Measurements from ENCODE around the gene CELF2.

DNA sequence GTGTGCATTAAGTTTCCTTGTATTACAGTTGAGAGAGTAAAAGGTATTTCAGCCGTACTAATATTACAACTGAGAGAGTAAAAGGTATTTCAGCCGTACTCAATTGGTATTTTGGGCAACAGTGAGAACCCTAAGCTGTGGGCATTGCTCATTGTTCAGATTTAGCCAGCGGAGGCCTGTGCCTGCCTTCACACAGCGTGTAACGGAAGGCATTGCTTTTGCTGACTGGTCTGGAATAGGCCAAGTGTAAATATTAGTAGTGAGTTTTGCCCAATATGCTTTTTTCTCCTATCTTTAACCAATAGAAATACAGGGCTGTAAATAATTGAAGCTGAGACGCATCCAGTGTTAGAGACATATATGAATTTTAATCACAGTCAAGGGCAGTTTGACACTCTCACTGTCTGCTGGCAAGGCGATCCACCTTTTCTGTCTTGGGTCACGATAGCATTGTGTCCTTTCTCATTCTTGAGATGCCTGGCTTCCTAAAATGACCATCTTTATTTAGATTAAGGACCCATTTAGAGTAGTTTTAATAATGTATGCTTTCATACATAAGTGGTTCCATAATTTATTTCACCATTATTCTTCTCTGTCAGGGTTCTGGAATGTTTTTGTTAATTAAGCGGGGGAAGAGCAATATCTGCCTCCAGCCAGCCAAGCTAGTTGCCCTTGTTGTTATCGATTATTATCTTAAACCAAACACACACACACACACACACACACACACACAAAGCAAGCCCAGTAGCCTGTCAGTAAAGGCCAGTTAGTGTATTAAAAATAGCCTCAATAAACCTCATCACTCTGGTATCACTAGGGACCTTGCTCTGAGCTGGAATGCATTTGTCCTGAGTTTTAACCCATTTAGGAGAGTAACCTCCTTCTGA is 130.7 kb downstream of the CELF2 start:
- TF ChIP-seq, protein P1, sequence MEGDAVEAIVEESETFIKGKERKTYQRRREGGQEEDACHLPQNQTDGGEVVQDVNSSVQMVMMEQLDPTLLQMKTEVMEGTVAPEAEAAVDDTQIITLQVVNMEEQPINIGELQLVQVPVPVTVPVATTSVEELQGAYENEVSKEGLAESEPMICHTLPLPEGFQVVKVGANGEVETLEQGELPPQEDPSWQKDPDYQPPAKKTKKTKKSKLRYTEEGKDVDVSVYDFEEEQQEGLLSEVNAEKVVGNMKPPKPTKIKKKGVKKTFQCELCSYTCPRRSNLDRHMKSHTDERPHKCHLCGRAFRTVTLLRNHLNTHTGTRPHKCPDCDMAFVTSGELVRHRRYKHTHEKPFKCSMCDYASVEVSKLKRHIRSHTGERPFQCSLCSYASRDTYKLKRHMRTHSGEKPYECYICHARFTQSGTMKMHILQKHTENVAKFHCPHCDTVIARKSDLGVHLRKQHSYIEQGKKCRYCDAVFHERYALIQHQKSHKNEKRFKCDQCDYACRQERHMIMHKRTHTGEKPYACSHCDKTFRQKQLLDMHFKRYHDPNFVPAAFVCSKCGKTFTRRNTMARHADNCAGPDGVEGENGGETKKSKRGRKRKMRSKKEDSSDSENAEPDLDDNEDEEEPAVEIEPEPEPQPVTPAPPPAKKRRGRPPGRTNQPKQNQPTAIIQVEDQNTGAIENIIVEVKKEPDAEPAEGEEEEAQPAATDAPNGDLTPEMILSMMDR (IDR thresholded peaks at IDR 0.05; ENCODE audit: low read depth, low read length), result no peak
- TF ChIP-seq MYC (IDR thresholded peaks at IDR 0.05; ENCODE audit: low read depth, low read length) (no peak), POLR2A (IDR thresholded peaks at IDR 0.05; ENCODE audit: extremely low read depth, insufficient read length) (no peak)

All from NB4 (cell line).